SKM-1 treated with dmso at 0.1 percent for 144 hours (cell line): ENCODE results near the gene IRF9.

ENCODE experiments used
- DNase-seq: peaks from one replicate; lab custom pipeline; 2025; ENCODE audit not compliant: unreplicated experiment; lab: John Stamatoyannopoulos, UW

The IRF9 gene

GRCh38 chr14:24146978-24147760 is 13.9 kb upstream of the IRF9 start, which contains the start of gene RNF31:
Gene RNF31 (plus strand): TSS chr14:24147498. CDS start chr14:24147699, 201 bp downstream.
- DNase-seq, result peak; percentile 90

DNA sequence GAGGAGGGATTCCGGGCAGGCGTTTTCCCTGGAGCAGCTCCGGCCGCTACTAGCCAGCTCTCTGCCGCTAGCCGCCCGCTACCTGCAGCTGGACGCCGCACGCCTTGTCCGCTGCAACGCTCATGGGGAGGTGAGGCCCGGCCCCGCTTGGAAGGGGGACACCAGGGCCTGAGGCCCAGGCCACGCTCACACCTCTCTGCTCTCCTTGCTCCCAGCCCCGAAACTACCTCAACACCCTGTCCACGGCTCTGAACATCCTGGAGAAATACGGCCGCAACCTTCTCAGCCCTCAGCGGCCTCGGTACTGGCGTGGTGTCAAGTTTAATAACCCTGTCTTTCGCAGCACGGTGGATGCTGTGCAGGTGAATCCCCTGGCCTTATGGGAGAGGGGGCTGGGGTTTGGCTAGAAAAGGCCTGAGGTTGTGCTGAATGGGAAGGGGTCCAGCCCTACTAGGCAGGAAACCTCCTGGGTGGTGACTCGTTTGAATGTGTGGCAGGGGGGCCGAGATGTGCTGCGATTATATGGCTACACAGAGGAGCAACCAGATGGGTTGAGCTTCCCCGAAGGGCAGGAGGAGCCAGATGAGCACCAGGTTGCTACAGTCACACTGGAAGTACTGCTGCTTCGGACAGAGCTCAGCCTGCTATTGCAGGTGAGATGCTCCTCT is 13.2 kb upstream of the IRF9 start:
- DNase-seq, result no peak

DNA sequence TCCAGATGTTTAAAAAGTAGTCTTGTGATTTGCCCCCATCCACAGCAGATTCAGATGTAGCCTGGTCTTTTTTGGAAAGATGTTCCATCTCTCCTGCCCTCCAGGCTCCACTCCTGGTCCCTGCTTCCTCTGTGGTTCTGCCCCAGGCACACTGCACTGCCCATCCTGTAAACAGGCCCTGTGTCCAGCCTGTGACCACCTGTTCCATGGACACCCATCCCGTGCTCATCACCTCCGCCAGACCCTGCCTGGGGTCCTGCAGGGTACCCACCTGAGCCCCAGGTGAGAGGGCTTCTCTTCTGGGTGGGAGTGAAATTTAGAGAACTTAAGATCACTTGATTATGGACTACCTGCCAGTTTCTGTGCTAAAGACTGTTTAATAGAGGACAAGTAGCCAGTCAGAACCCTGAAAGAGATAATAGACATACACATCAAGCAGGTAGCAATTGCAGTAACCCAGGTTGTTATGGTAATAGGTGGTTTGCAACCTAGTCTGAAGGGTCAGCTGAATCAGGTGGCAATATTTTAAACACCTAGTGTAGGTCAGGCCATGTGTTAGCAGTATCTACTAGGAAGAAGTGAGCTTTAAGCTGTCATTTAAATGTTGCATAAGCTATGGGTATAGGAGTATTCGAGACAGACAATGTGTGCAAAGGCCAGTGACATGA is 11.6 kb upstream of the IRF9 start:
- no peak for DNase-seq

DNA sequence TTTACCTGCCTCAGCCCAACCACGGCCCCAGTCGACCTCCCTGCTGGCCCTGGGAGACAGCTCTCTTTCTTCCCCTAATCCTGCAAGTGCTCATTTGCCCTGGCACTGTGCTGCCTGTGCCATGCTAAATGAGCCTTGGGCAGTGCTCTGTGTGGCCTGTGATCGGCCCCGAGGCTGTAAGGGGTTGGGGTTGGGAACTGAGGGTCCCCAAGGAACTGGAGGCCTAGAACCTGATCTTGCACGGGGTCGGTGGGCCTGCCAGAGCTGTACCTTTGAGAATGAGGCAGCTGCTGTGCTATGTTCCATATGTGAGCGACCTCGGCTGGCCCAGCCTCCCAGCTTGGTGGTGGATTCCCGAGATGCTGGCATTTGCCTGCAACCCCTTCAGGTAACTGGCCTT is 11.0 kb upstream of the IRF9 start:
- no peak for DNase-seq

DNA sequence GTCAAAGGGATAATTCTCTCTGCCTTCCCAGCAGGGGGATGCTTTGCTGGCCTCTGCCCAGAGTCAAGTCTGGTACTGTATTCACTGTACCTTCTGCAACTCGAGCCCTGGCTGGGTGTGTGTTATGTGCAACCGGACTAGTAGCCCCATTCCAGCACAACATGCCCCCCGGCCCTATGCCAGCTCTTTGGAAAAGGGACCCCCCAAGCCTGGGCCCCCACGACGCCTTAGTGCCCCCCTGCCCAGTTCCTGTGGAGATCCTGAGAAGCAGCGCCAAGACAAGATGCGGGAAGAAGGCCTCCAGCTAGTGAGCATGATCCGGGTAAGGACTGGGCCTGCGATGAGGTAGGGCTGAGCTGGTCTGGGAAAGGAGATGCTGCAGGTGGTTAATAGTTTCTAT is 10.5 kb upstream of the IRF9 start:
- DNase-seq, result no peak

- no peak for DNase-seq
Observed at GRCh38 chr14:24150993-24151392, 10.1 kb upstream of the IRF9 start.

DNA sequence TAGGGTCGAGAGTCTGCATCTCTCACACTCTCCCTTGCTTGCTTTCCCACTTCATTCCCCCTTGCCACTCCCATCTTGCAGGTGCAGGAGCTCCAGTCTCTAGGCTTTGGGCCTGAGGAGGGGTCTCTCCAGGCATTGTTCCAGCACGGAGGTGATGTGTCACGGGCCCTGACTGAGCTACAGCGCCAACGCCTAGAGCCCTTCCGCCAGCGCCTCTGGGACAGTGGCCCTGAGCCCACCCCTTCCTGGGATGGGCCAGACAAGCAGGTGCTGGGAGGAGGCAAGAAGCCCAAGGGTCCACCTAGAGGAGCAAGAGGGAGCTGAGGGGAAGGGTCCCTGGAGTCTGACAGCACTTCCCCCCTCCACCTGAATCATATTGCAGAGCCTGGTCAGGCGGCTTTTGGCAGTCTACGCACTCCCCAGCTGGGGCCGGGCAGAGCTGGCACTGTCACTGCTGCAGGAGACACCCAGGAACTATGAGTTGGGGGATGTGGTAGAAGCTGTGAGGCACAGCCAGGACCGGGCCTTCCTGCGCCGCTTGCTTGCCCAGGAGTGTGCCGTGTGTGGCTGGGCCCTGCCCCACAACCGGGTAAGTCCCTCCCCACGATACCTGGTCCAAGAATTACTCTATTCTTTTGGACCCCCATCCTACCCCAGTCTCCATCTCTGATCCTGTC is 9.5 kb upstream of the IRF9 start:
- DNase-seq, result no peak

- no peak for DNase-seq
Observed at GRCh38 chr14:24155100-24155499, 6.0 kb upstream of the IRF9 start.

DNA sequence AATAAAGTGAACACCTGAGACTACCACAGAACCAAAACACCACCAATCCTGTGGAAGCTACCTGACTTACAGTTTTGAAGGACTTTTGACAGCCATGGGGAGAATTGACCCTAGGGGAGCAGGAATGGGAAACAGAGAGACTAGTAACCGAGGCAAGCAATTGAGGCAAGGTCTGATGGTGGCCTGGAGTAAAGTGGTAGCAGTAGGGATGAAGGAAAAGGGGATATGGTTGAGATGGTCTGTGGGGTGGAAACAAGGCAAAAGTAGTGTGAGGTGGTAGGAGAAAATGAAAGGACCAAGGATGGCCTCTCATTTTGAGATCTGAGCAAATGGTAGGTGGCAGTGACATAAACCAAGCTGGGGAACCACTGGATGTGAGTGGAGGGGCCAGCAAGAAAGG is 4.2 kb upstream of the IRF9 start:
- DNase-seq, result no peak

DNA sequence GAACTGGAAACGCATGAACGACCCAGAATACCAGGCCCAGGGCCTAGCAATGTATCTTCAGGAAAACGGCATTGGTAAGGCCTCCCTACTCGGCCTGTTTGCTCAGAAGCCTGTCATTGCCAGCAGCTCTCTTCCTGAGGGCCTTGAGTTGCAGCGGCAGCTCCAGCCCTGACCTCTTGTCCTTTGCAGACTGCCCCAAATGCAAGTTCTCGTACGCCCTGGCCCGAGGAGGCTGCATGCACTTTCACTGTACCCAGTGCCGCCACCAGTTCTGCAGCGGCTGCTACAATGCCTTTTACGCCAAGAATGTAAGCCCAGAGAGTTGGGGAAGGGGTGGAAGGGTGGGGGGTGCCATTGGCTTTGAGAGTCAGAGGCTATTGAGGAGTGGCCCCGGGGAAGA is 3.7 kb upstream of the IRF9 start:
- DNase-seq, result no peak

DNA sequence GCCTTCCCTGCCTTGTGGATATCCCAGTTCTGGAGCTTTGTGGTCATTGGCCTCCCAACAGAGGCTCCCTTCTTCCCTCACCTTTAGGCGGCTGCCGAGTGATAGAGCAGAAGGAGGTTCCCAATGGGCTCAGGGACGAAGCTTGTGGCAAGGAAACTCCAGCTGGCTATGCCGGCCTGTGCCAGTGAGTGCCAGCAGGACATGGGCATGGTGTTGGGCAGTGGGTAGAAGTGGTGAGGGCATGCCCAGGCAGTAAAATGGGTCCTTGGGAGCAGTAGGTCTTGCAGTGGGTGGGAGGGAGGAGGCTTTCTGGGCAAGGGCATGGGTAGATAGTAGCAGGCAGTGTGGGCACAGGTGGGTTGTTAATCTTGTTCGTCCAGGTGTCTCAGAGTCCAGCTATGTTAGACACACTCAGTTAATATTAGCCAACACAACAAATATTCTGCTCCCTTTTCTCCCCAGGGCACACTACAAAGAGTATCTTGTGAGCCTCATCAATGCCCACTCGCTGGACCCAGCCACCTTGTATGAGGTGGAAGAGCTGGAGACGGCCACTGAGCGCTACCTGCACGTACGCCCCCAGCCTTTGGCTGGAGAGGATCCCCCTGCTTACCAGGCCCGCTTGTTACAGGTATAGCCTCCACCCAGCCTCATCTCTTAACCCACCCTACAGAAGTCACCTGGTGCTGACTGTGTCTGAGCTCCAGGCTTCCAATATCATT is 1.1 kb upstream of the IRF9 start:
- no peak for DNase-seq

- no peak for DNase-seq
Observed at GRCh38 chr14:24160499-24160849, 591 bp upstream of the IRF9 start.

DNA sequence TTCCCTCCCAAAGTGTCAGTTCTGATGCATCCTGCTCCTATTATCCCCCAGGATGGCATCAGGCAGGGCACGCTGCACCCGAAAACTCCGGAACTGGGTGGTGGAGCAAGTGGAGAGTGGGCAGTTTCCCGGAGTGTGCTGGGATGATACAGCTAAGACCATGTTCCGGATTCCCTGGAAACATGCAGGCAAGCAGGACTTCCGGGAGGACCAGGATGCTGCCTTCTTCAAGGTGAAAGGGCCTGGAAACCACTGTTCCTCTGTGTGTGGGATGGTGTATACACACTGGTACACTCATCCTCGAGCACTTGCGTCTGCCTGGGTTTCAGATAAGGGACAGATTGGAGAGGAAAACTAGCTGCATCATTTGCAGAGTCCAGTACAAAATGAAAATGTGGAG is 1.0 kb downstream of the IRF9 start:
- DNase-seq, result no peak

- no peak for DNase-seq
Observed at GRCh38 chr14:24164518-24164991, 3.5 kb downstream of the IRF9 start.

- no peak for DNase-seq
Observed at GRCh38 chr14:24165785-24166184, 4.7 kb downstream of the IRF9 start.

DNA sequence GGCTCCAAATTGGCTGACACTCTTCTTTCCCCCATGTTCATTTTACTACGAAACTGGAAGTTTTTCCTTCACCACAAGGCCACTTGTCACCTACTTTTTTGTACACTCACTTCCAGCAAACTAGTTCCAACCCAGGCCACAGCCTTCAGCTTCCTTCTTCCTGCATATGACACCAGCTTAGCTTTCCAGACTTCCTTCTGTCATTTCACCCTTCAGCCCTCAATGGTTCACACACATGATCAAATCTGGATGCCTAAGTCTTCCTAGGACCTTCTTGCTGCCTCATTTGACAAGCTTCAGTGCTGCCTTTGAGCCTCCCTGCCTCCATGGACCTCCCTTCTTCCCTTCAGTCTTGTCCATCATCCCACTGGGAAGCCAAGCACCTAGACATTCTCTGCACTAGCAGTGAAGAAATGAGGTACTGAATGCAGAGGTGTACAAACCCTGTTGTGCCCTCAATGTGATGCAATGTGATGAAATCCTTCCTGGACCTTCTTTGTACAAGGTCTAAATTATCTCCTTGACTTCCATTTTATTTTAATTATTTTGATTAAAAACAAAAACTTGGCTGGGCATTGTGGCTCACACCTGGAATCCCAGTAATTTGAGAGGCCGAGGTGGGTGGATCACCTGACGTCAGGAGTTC is 6.5 kb downstream of the IRF9 start:
- DNase-seq, result peak; percentile 3

GRCh38 chr14:24171422-24172260 is 10.6 kb downstream of the IRF9 start, which contains the start of gene REC8:
Gene REC8 (plus strand): TSS chr14:24172080. CDS start chr14:24172553, 473 bp downstream.
- no peak for DNase-seq

- no peak for DNase-seq
Observed at GRCh38 chr14:24172261-24172860, 11.3 kb downstream of the IRF9 start.

DNA sequence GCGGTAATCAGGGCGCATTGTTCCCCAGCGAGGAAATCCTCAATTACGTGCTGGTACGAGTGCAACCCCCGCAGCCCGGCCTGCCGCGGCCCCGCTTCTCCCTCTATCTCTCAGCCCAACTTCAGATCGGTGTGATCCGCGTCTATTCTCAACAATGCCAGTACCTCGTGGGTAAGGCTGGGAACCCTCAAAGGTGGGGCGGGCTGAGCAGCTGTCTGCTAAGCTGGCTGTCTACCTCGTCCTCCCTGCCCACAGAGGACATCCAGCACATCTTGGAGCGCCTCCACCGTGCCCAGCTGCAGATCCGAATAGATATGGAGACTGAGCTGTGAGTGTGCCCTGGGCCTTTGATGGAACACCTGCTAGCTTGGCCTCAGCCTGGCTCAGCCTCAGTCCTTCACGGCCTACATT is 11.8 kb downstream of the IRF9 start:
- no peak for DNase-seq
